NB4 (cell line): ENCODE results near the gene PKNOX2.

Experiments used
- DNase-seq: peaks from one replicate; pipeline ENCODE4 v3.0.0; 2010; ENCODE audit warnings: low read depth
- H3K4me3 ChIP-seq: one replicate; pipeline ENCODE4 v1.5.1; 2011; ENCODE audit warnings: mild to moderate bottlenecking, low read depth, low read length, moderate library complexity
- MYC ChIP-seq: IDR thresholded peaks from 2 replicates; pipeline ENCODE4 v1.6.1; 2011; ENCODE audit warnings: low read depth, low read length
- POLR2A ChIP-seq: IDR thresholded peaks from 2 replicates; pipeline ENCODE4 v1.6.1; 2011; ENCODE audit warnings: mild to moderate bottlenecking; ENCODE audit not compliant: insufficient read length; ENCODE audit errors: extremely low read depth
- TF ChIP-seq, protein P1 (sequence below): IDR thresholded peaks from 2 replicates; pipeline ENCODE4 v1.6.1; 2011; ENCODE audit warnings: low read depth, low read length
- TF ChIP-seq, protein P2 (sequence below): IDR thresholded peaks from one replicate; pipeline ENCODE4 v1.5.1; 2012; ENCODE audit warnings: low read depth, low read length

PKNOX2 gene

DNA sequence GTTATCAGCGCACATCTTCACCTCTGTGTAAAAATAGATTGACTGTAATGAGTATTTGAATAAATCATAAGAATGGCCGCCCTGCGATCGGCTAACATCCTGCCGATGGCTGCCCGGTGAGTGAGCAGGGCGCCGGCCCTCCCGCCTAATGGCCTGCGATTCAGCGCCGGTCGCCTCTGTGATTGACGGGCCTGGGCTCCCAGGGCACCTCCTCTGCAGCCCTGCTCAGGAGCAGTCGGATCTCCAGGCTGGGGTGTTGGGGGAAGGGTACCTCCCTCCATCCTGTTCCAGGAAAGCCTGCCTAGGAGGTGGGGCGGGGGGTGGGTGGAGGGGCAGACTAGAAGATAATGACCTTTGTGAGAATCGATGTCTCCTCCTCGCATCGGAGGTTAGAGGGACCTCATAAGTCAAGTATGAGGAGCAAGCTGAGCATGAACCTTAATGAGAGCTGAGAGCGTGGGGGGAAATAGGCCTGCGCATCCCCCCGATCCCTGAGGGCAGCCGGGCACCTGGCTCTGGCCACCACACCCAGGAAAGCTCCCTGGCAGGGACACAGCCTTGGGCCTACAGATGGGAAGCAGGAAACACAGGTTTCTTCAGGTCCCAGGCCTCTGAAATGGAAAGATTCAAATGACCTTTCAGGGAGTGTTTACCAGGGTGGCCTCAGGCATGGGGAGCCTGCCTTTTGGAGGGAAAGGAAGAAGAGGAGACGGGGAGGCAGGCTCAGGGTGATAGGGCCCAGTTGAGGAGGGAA lies 71.7 kb downstream of the PKNOX2 start:
- H3K4me3 ChIP-seq, result no peak overlapping the region
- TF ChIP-seq, protein P1, sequence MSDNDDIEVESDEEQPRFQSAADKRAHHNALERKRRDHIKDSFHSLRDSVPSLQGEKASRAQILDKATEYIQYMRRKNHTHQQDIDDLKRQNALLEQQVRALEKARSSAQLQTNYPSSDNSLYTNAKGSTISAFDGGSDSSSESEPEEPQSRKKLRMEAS, result no peak
- TF ChIP-seq MYC (no peak), POLR2A (no peak)
- TF ChIP-seq, protein P2, sequence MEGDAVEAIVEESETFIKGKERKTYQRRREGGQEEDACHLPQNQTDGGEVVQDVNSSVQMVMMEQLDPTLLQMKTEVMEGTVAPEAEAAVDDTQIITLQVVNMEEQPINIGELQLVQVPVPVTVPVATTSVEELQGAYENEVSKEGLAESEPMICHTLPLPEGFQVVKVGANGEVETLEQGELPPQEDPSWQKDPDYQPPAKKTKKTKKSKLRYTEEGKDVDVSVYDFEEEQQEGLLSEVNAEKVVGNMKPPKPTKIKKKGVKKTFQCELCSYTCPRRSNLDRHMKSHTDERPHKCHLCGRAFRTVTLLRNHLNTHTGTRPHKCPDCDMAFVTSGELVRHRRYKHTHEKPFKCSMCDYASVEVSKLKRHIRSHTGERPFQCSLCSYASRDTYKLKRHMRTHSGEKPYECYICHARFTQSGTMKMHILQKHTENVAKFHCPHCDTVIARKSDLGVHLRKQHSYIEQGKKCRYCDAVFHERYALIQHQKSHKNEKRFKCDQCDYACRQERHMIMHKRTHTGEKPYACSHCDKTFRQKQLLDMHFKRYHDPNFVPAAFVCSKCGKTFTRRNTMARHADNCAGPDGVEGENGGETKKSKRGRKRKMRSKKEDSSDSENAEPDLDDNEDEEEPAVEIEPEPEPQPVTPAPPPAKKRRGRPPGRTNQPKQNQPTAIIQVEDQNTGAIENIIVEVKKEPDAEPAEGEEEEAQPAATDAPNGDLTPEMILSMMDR, result no peak
- DNase-seq, result no peak

DNA sequence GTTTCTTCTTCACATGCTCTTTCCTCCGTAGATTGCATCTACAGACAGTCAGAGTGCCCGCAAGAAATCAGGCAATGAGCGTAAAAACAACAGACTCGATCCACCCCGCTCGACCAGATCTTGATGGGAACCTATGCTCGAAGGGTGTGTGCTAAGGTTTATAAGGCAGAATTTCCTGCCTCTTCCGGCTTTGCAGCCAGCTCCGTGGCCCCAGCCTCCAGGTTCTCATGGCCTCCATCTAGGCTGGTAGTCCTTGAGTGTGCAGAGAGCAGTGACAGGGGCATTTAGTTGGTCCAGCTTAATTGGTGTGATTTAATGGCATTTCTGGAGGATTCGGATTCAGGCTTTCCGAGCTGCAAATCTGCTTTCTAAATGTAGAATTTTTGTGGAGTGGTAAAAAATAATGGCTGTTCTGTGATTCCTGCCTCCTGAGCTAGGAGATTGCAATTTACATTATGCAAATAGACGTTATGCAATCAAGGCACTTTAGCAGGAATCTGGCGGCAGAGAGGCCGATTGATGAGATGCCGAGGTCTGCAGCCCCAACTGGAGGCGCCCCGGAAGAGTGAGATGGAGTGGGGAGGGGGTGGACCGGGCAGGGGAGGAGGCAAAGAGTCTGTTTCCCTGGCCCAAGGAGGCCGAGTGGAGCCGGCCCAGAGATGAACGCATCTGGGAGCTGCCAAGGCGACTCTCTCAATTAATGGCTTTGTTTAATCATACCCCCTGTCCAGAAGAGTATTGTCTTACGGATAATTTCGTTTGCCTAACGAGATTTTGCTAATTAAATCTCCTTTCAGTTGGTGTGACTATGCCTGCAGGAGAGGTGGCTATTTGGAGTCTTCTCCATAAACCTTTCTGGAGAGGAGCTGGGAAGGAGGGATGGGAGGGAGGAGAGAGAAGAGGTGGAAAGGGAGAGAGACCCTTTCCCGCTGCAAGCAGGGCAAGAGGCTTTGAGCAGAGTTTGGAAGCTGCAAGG lies 75.3 kb downstream of the PKNOX2 start:
- H3K4me3 ChIP-seq, result no peak overlapping the region
- no peak for DNase-seq
- TF ChIP-seq POLR2A (no peak), MYC (no peak)
- TF ChIP-seq, protein P2, result no peak
- TF ChIP-seq, protein P1, result no peak

DNA sequence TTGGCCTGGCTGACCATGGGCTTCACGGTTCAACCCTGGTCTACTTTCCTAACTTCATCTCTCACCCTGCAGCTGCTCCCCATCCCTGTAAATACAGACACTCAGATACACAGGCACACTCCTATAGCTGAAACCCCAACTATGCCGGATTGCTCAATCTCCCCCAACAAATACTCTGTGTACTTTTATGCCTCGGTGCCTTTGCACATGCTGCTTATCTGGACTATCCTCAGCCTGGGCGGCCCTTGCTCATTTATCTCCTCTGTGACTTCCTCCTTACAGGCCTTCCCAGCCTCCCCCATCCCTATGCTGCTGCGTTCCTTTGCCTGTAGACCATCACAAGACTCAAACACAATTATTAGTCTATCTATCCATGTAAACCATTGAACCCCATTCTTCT lies 76.6 kb downstream of the PKNOX2 start:
- no peak overlapping the region for H3K4me3 ChIP-seq
- TF ChIP-seq, protein P1, result no peak
- TF ChIP-seq MYC (no peak), POLR2A (no peak)
- TF ChIP-seq, protein P2, result no peak
- DNase-seq, result peak; percentile 9

DNA sequence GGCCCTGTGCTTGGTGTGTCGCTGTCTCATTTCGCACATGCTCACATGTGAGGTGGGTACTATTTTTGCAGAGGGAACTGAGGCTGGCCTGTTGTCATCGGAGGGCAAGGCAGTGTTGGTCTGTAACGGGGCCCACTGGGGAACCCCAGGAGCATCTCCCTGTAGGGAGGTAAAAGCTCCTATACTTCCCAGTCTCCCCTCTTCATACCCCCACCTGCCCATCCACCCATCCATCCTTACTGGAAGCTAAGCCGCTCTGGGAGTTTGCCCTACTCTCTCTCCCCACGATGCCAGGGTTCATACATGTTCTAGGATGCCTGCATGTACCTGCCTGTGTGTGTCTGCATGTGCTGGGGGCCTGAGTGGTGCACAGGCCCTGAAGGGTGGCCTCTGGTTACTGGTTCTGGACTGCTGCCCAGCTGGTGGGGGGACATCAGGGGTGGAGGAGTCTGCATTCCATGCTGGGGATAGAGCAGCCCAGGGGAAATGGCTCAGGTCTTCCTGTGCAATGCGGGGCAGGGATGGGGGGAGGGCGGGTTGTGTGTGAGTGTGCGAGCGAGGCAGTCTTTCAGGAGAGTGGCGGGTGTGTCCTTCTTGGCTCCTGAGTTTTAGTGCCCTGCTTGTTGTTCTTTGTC lies 77.7 kb downstream of the PKNOX2 start:
- H3K4me3 ChIP-seq, result no peak overlapping the region
- DNase-seq, result no peak
- TF ChIP-seq, protein P1, result no peak
- TF ChIP-seq POLR2A (no peak), MYC (no peak)
- TF ChIP-seq, protein P2, result no peak

DNA sequence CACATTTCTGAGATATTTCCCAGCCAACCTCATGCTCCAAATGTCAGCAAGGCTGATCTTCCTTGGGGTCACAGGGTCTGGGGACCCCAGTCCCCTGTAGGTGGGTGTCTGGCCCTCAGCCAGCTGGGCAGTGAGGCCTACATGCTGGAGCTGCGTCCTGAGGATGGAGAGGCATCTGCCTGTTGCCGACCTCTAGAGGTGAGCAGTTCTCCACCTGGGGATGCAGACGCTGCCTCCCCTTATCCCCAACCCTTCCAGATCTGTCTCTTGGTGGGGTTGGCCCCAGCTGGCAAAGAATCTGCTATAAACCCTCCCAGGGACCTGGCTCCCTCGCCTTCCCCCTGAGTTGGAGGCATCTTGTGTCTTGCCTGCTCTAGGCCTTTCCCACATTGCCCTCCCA lies 79.6 kb downstream of the PKNOX2 start:
- no peak for DNase-seq
- TF ChIP-seq, protein P2, result no peak
- no peak for TF ChIP-seq POLR2A
- no peak overlapping the region for H3K4me3 ChIP-seq
